SK-N-SH (cell line): ENCODE data around the gene CCDC30.

Experiments
- CTCF ChIP-seq: fragments of 200-600 bp; sonication (generic); IDR thresholded peaks from 2 replicates; pipeline ENCODE4 v1.6.1; 2017; ENCODE audit warnings: antibody characterized with exemption, mild to moderate bottlenecking, moderate library complexity
- ELF1 ChIP-seq: IDR thresholded peaks from 2 replicates; pipeline ENCODE4 v1.4.0; 2012
- JUND ChIP-seq: IDR thresholded peaks from 2 replicates; pipeline ENCODE4 v1.4.0; 2012
- POLR2AphosphoS5 ChIP-seq: IDR thresholded peaks from 2 replicates; pipeline ENCODE4 v1.6.1; 2012; ENCODE audit warnings: low read depth, low read length
- REST ChIP-seq: IDR thresholded peaks from 2 replicates; pipeline ENCODE4 v1.6.1; 2012; ENCODE audit warnings: mild to moderate bottlenecking, low read depth, low read length, moderate library complexity
- RFX5 ChIP-seq: IDR thresholded peaks from 2 replicates; pipeline ENCODE4 v1.6.1; 2012; ENCODE audit warnings: mild to moderate bottlenecking, improper control_type of control experiment, low read length
- SIN3A ChIP-seq: IDR thresholded peaks from 2 replicates; pipeline ENCODE4 v1.6.1; 2012; ENCODE audit warnings: low read depth, mild to moderate bottlenecking, low read length, moderate library complexity, borderline replicate concordance
- SMC3 ChIP-seq: IDR thresholded peaks from 2 replicates; pipeline ENCODE4 v1.6.1; 2012; ENCODE audit warnings: low read depth, low read length, improper control_type of control experiment
- TCF12 ChIP-seq: IDR thresholded peaks from 2 replicates; pipeline ENCODE4 v1.4.0; 2012
- USF1 ChIP-seq: IDR thresholded peaks from 2 replicates; pipeline ENCODE4 v1.4.0; 2012; ENCODE audit warnings: low read depth, borderline replicate concordance

GRCh38 chr1:42439940-42440339 lies 23.1 kb upstream of the CCDC30 start:
- no peak for TF ChIP-seq CTCF
- no peak for TF ChIP-seq SMC3
- TF ChIP-seq RFX5: no peak
- TF ChIP-seq REST: no peak
- peak; percentile 34; the same call in 1 of the 2 replicates for TF ChIP-seq JUND
- TF ChIP-seq ELF1: no peak
- no peak for TF ChIP-seq TCF12
- TF ChIP-seq SIN3A: no peak
- no peak for TF ChIP-seq POLR2AphosphoS5
- TF ChIP-seq USF1: no peak
